ENCODE measurements around the gene IFNA1.

IFNA1 gene

GRCh38 chr9:21440139-21440538, at the start of gene IFNA1:
Gene IFNA1, plus strand, starts transcription at chr9:21440439. Its CDS starts 69 bp downstream, at chr9:21440508.
- Histone ChIP-seq H3K9me3 (no peaks in the 10 kb centered on the region), H3K36me3 (no peaks in the 10 kb centered on the region), H3K27me3 (no peaks in the 10 kb centered on the region), H3K27ac (no peak within 1 kb of the TSS), H3K4me3 (no peak within 1 kb of the TSS), H3K4me1 (no peaks in the 10 kb centered on the region)
- no peak for TF ChIP-seq CTCF (IDR thresholded peaks at IDR 0.05)
- intact Hi-C loops (cut with DNase I; ENCODE audit: low total_unique reads) = no loop called here
- DNase-seq = no peak

GRCh38 chr9:21392270-21392669, 48.0 kb upstream of the IFNA1 start:
- Histone ChIP-seq H3K4me1 (peaks cover 0 to 8% (median 7%) of the 10 kb centered on the region in 4 donors), H3K4me3 (no peak overlapping the region), H3K27ac (no peak overlapping the region), H3K9me3 (no peaks in the 10 kb centered on the region), H3K27me3 (peaks cover 0 to 54% of the 10 kb centered on the region in 2 donors), H3K36me3 (no peaks in the 10 kb centered on the region)
- TF ChIP-seq CTCF (IDR thresholded peaks at IDR 0.05) = peak in 1 of 2 experiments; percentile 5
- intact Hi-C loops (cut with DNase I; ENCODE audit: low total_unique reads) = loop anchor here (10.0 kb wide), 1 partner anchor 67 kb away; no protein-coding TSS in a partner anchor
- DNase-seq = no peak

GRCh38 chr9:21395778-21396717, 44.2 kb upstream of the IFNA1 start:
- Histone ChIP-seq H3K4me3 (peak overlapping the region; percentile 37 to 57), H3K27me3 (peaks cover 0 to 59% of the 10 kb centered on the region in 2 donors), H3K4me1 (peaks cover 0 to 8% (median 7%) of the 10 kb centered on the region in 4 donors), H3K9me3 (no peaks in the 10 kb centered on the region), H3K36me3 (no peaks in the 10 kb centered on the region), H3K27ac (no peak overlapping the region)
- intact Hi-C loops (cut with DNase I; ENCODE audit: low total_unique reads) = loop anchor here (10.0 kb wide), 1 partner anchor 71 kb away; no protein-coding TSS in a partner anchor
- TF ChIP-seq CTCF (IDR thresholded peaks at IDR 0.05) = peak; percentile 48 to 68
- DNase-seq = peak; percentile 35 to 67

GRCh38 chr9:21398955-21399489, 41.2 kb upstream of the IFNA1 start:
- no peak overlapping the region for H3K27ac ChIP-seq
- no peaks in the 10 kb centered on the region for H3K36me3 ChIP-seq
- H3K4me1 ChIP-seq = peaks cover 0 to 24% (median 12%) of the 10 kb centered on the region in 4 donors
- intact Hi-C loops (cut with DNase I; ENCODE audit: low total_unique reads) = loop anchor here (10.0 kb wide), 1 partner anchor 74 kb away; no protein-coding TSS in a partner anchor
- no peak overlapping the region for H3K4me3 ChIP-seq
- H3K9me3 ChIP-seq = no peaks in the 10 kb centered on the region
- peaks cover 7 to 60% of the 10 kb centered on the region in 2 donors for H3K27me3 ChIP-seq
- DNase-seq = no peak
- TF ChIP-seq CTCF (IDR thresholded peaks at IDR 0.05) = no peak

GRCh38 chr9:21399956-21400355, 40.3 kb upstream of the IFNA1 start:
- no peak overlapping the region for H3K4me3 ChIP-seq
- DNase-seq = no peak
- intact Hi-C loops (cut with DNase I; ENCODE audit: low total_unique reads) = loop anchor here (10.0 kb wide), 1 partner anchor 75 kb away; no protein-coding TSS in a partner anchor
- H3K27me3 ChIP-seq = peaks cover 7 to 54% of the 10 kb centered on the region in 2 donors
- H3K9me3 ChIP-seq = no peaks in the 10 kb centered on the region
- H3K27ac ChIP-seq = no peak overlapping the region
- H3K36me3 ChIP-seq = no peaks in the 10 kb centered on the region
- H3K4me1 ChIP-seq = peaks cover 0 to 30% (median 12%) of the 10 kb centered on the region in 4 donors
- TF ChIP-seq CTCF (IDR thresholded peaks at IDR 0.05) = no peak
